ENCODE results near the gene CDH13.
A peak's percentile ranks its signal among the peaks of the same experiment; 100 is the strongest.

CDH13 gene

GRCh38 chr16:83109490-83110125, 482.8 kb downstream of the CDH13 start:
- Histone ChIP-seq H3K4me3 (ENCODE audit: low read length) (no peak overlapping the region), H3K9ac (ENCODE audit: low read length) (no peak overlapping the region), H3K27me3 (replicated peaks; ENCODE audit: control insufficient read depth, insufficient read depth, low read length) (peaks cover 5% of the 10 kb centered on the region), H3K4me1 (ENCODE audit: control insufficient read depth, insufficient read depth, low read length) (no peaks in the 10 kb centered on the region), H3K36me3 (ENCODE audit: control insufficient read depth, insufficient read depth, low read length, severe bottlenecking) (no peaks in the 10 kb centered on the region), H3K9me3 (ENCODE audit: control insufficient read depth, low read length) (no peaks in the 10 kb centered on the region)
- DNase-seq (ENCODE audit: low read depth) = no peak

GRCh38 chr16:83110269-83110668, 483.5 kb downstream of the CDH13 start:
- Histone ChIP-seq H3K4me3 (ENCODE audit: low read length) (no peak overlapping the region), H3K4me1 (ENCODE audit: control insufficient read depth, insufficient read depth, low read length) (no peaks in the 10 kb centered on the region), H3K9me3 (ENCODE audit: control insufficient read depth, low read length) (no peaks in the 10 kb centered on the region), H3K27me3 (replicated peaks; ENCODE audit: control insufficient read depth, insufficient read depth, low read length) (peaks cover 5% of the 10 kb centered on the region), H3K36me3 (ENCODE audit: control insufficient read depth, insufficient read depth, low read length, severe bottlenecking) (no peaks in the 10 kb centered on the region), H3K9ac (ENCODE audit: low read length) (no peak overlapping the region)
- no peak for DNase-seq (ENCODE audit: low read depth)

DNA sequence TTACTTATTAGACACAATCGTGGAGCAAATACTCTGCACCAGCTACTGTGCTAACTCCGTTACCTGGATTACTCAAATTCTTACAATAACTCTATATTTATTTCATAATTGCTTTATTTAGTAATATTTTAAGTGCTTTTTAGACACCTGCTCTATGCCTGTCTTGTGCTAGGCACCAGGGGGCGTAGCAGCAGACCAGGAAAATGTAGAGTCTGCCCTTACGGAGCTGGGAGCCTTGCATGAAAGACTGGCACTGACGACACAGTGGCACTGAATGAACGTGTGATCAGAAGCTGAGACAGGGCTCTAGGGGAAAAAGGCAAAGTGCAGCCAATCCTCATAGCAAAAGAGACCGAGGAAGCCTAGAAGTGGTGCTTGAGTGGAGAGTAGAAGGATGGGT, 486.5 kb downstream of the CDH13 start:
- no peak for DNase-seq (ENCODE audit: low read depth)
- Histone ChIP-seq H3K9ac (ENCODE audit: low read length) (no peak overlapping the region), H3K27me3 (replicated peaks; ENCODE audit: control insufficient read depth, insufficient read depth, low read length) (peaks cover 5% of the 10 kb centered on the region), H3K4me3 (ENCODE audit: low read length) (no peak overlapping the region), H3K36me3 (ENCODE audit: control insufficient read depth, insufficient read depth, low read length, severe bottlenecking) (no peaks in the 10 kb centered on the region), H3K9me3 (ENCODE audit: control insufficient read depth, low read length) (no peaks in the 10 kb centered on the region), H3K4me1 (ENCODE audit: control insufficient read depth, insufficient read depth, low read length) (peaks cover 16% of the 10 kb centered on the region)

DNA sequence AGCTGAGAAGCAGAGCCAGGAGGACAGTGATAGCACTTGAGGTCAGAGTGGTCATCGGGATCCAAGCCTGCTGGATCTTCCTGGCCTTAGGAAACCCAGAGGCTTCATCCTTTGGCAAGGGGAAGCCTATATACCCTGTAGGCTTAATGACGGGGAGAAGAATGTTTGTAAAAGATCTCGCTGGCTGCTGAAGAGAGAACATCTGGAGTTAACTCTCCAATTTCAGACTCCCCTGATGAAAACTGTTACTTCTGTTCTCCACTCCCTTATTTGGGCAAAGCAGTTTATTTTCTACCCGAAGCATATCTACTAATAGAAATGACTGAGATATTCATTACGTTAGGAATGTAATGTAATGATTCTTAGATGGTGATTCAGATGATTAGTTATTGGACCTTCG, 487.0 kb downstream of the CDH13 start:
- H3K27me3 ChIP-seq (replicated peaks; ENCODE audit: control insufficient read depth, insufficient read depth, low read length) = peaks cover 5% of the 10 kb centered on the region
- H3K9me3 ChIP-seq (ENCODE audit: control insufficient read depth, low read length) = no peaks in the 10 kb centered on the region
- no peaks in the 10 kb centered on the region for H3K36me3 ChIP-seq (ENCODE audit: control insufficient read depth, insufficient read depth, low read length, severe bottlenecking)
- no peak overlapping the region for H3K4me3 ChIP-seq (ENCODE audit: low read length)
- no peak for DNase-seq (ENCODE audit: low read depth)
- H3K9ac ChIP-seq (ENCODE audit: low read length) = no peak overlapping the region
- H3K4me1 ChIP-seq (ENCODE audit: control insufficient read depth, insufficient read depth, low read length) = peaks cover 20% of the 10 kb centered on the region

GRCh38 chr16:83115491-83116232, 488.9 kb downstream of the CDH13 start:
- peaks cover 5% of the 10 kb centered on the region for H3K27me3 ChIP-seq (replicated peaks; ENCODE audit: control insufficient read depth, insufficient read depth, low read length)
- no peak overlapping the region for H3K9ac ChIP-seq (ENCODE audit: low read length)
- DNase-seq (ENCODE audit: low read depth) = no peak
- peaks cover 20% of the 10 kb centered on the region for H3K4me1 ChIP-seq (ENCODE audit: control insufficient read depth, insufficient read depth, low read length)
- no peaks in the 10 kb centered on the region for H3K9me3 ChIP-seq (ENCODE audit: control insufficient read depth, low read length)
- H3K36me3 ChIP-seq (ENCODE audit: control insufficient read depth, insufficient read depth, low read length, severe bottlenecking) = no peaks in the 10 kb centered on the region
- no peak overlapping the region for H3K4me3 ChIP-seq (ENCODE audit: low read length)

DNA sequence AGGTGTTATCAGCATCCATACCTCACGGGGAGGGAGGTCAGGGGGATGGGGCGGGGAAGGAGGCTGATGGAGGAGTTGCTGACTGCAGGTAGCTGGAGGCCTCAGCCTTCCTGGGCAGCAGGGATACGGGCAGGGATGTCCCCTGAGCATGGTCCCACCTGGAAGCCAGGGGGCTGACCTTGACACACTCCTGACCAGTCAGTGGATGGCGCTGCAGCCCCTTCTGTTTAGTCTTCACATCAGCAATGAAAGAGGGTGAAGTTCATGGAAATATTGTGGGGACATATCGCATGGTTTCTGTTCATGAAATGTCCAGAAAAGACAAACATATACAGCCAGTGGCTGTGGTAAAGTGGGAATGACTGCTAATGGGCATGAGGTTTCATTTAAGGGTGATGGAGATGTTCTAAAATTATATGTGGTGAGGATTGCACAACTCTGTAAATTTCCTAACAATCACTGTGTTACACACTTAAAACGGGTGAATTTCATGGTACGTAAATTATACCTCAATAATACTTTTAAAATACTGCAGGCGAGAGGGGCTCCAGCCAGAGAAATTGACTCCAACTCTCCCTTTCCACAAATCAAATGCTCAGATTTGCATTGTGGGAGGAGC, 489.6 kb downstream of the CDH13 start:
- H3K4me1 ChIP-seq (ENCODE audit: control insufficient read depth, insufficient read depth, low read length) = peaks cover 20% of the 10 kb centered on the region
- H3K9me3 ChIP-seq (ENCODE audit: control insufficient read depth, low read length) = no peaks in the 10 kb centered on the region
- no peak overlapping the region for H3K4me3 ChIP-seq (ENCODE audit: low read length)
- H3K27me3 ChIP-seq (replicated peaks; ENCODE audit: control insufficient read depth, insufficient read depth, low read length) = peaks cover 5% of the 10 kb centered on the region
- no peaks in the 10 kb centered on the region for H3K36me3 ChIP-seq (ENCODE audit: control insufficient read depth, insufficient read depth, low read length, severe bottlenecking)
- no peak overlapping the region for H3K9ac ChIP-seq (ENCODE audit: low read length)
- peak; percentile 18 for DNase-seq (ENCODE audit: low read depth)

GRCh38 chr16:83117810-83118209, 491.0 kb downstream of the CDH13 start:
- peaks cover 5% of the 10 kb centered on the region for H3K27me3 ChIP-seq (replicated peaks; ENCODE audit: control insufficient read depth, insufficient read depth, low read length)
- H3K9ac ChIP-seq (ENCODE audit: low read length) = no peak overlapping the region
- H3K4me1 ChIP-seq (ENCODE audit: control insufficient read depth, insufficient read depth, low read length) = peaks cover 20% of the 10 kb centered on the region
- H3K9me3 ChIP-seq (ENCODE audit: control insufficient read depth, low read length) = no peaks in the 10 kb centered on the region
- DNase-seq (ENCODE audit: low read depth) = no peak
- no peaks in the 10 kb centered on the region for H3K36me3 ChIP-seq (ENCODE audit: control insufficient read depth, insufficient read depth, low read length, severe bottlenecking)
- H3K4me3 ChIP-seq (ENCODE audit: low read length) = no peak overlapping the region

GRCh38 chr16:83118365-83118764, 491.6 kb downstream of the CDH13 start:
- Histone ChIP-seq H3K36me3 (ENCODE audit: control insufficient read depth, insufficient read depth, low read length, severe bottlenecking) (no peaks in the 10 kb centered on the region), H3K27me3 (replicated peaks; ENCODE audit: control insufficient read depth, insufficient read depth, low read length) (peaks cover 5% of the 10 kb centered on the region), H3K9ac (ENCODE audit: low read length) (no peak overlapping the region), H3K9me3 (ENCODE audit: control insufficient read depth, low read length) (no peaks in the 10 kb centered on the region), H3K4me1 (ENCODE audit: control insufficient read depth, insufficient read depth, low read length) (peaks cover 20% of the 10 kb centered on the region), H3K4me3 (ENCODE audit: low read length) (no peak overlapping the region)
- DNase-seq (ENCODE audit: low read depth) = no peak

DNA sequence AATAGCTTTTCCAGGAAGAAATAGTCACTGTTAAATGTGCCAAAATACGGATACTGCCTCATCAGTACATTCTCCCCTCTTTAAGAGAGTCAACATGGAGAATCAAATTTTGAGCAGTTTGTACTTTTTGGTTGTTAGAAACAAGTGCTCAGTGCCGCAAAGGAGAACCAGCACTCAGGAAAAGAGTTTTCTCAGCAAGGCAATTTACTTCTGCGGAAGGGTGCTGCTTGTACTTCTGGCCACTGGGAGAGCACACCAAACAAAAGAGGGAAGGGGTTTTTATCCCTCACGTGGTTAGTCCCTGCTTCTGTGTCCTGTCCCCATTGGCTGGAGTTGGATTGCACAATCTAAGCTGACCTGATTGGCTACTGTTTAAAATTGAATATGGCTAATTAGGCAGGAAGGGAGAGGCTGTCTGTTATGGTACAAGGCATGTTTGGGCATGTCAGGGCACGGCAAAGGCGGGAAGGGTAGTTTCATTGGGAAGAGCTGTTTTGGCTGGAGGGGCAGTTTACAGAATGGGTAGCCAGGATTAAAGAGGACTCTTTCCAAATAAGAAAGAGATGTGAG, 499.3 kb downstream of the CDH13 start:
- Histone ChIP-seq H3K36me3 (ENCODE audit: control insufficient read depth, insufficient read depth, low read length, severe bottlenecking) (no peaks in the 10 kb centered on the region), H3K9me3 (ENCODE audit: control insufficient read depth, low read length) (peaks cover 26% of the 10 kb centered on the region), H3K4me3 (ENCODE audit: low read length) (no peak overlapping the region), H3K27me3 (replicated peaks; ENCODE audit: control insufficient read depth, insufficient read depth, low read length) (no peaks in the 10 kb centered on the region), H3K9ac (ENCODE audit: low read length) (no peak overlapping the region), H3K4me1 (ENCODE audit: control insufficient read depth, insufficient read depth, low read length) (no peaks in the 10 kb centered on the region)
- no peak for DNase-seq (ENCODE audit: low read depth)

DNA sequence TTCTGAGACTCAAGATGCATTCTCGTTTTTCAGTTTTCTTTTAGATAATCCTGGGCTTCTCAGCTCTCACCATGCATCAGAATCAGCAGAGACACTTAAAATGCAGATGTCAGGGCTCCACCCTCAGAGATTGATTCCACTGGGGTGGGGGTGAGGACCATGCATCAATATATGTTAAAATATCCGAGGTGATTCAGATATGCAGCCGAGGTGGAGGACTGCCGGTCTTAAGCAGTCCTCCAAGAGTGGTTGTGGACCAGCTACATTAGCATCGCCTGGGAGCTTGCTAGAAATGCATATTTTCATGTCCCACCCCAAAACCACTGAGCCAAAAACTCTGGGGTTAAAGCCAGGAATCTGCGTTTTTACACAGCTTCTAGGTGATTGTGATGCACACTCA, 501.3 kb downstream of the CDH13 start:
- DNase-seq (ENCODE audit: low read depth) = no peak
- Histone ChIP-seq H3K9ac (ENCODE audit: low read length) (no peak overlapping the region), H3K9me3 (ENCODE audit: control insufficient read depth, low read length) (peaks cover 26% of the 10 kb centered on the region), H3K27me3 (replicated peaks; ENCODE audit: control insufficient read depth, insufficient read depth, low read length) (no peaks in the 10 kb centered on the region), H3K4me1 (ENCODE audit: control insufficient read depth, insufficient read depth, low read length) (no peaks in the 10 kb centered on the region), H3K4me3 (ENCODE audit: low read length) (no peak overlapping the region), H3K36me3 (ENCODE audit: control insufficient read depth, insufficient read depth, low read length, severe bottlenecking) (no peaks in the 10 kb centered on the region)

- no peak overlapping the region for H3K9ac ChIP-seq (ENCODE audit: low read length)
- peaks cover 20% of the 10 kb centered on the region for H3K9me3 ChIP-seq (ENCODE audit: control insufficient read depth, low read length)
- no peaks in the 10 kb centered on the region for H3K36me3 ChIP-seq (ENCODE audit: control insufficient read depth, insufficient read depth, low read length, severe bottlenecking)
- no peaks in the 10 kb centered on the region for H3K4me1 ChIP-seq (ENCODE audit: control insufficient read depth, insufficient read depth, low read length)
- no peak for DNase-seq (ENCODE audit: low read depth)
- H3K27me3 ChIP-seq (replicated peaks; ENCODE audit: control insufficient read depth, insufficient read depth, low read length) = no peaks in the 10 kb centered on the region
- H3K4me3 ChIP-seq (ENCODE audit: low read length) = no peak overlapping the region
Observed at GRCh38 chr16:83130039-83130438, 503.3 kb downstream of the CDH13 start.

Data from adipocyte (in vitro differentiated cells).